ENCODE measurements around the gene MLLT3.

- TF ChIP-seq CTCF (IDR thresholded peaks at IDR 0.05) (no peak), POLR2A (IDR thresholded peaks at IDR 0.05) (no peak)
Measured at GRCh38 chr9:20331095-20331685, 291.1 kb downstream of the MLLT3 start.

All from thyroid gland (tissue), 4 donors.